PFSK-1 (cell line): ENCODE measurements around the gene ALDH9A1.

Experiments used
- POLR2AphosphoS5 ChIP-seq: IDR thresholded peaks from 2 replicates; pipeline ENCODE4 v1.6.1; 2012; ENCODE audit warnings: low read depth, mild to moderate bottlenecking, control low read depth, low read length, moderate library complexity
- SIN3A ChIP-seq: IDR thresholded peaks from 2 replicates; pipeline ENCODE4 v1.6.1; 2012; ENCODE audit warnings: mild to moderate bottlenecking, low read length, moderate library complexity, borderline replicate concordance; ENCODE audit not compliant: insufficient read depth
- TAF1 ChIP-seq: IDR thresholded peaks from 2 replicates; pipeline ENCODE4 v1.6.1; 2012; ENCODE audit warnings: low read length, control low read depth, borderline replicate concordance; ENCODE audit not compliant: insufficient read depth
- TF ChIP-seq, protein P1 (sequence below), 2 experiments: IDR thresholded peaks; 2 replicates each; pipeline versions ENCODE4 v1.6.1 to v1.8.0; 2011 to 2012; ENCODE audit warnings: low read depth in 2 of 2, low read length in 2 of 2, control low read depth in 1 of 2, inconsistent platforms in 1 of 2, mild to moderate bottlenecking in 1 of 2, moderate library complexity in 1 of 2; ENCODE audit not compliant: insufficient read depth in 1 of 2

DNA sequence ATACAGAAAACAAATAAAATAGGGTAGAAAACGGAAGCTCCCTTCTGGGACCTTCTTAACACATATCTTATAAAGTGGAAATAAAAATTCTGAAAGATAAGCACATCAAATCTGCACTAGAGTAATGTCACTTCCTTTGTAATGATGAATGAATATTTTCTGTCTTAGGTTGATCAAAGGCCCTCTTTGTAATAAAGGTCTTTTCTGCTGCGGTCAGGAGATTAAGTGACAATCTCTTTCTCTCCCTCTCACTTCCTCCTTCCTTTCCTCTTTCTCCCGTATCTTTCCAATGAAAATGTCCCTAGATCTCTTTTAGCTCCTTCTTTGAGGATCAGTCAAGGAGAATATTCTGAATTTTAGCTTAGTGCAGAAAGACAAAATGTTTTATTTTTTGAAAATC, 36.5 kb upstream of the ALDH9A1 start:
- TF ChIP-seq POLR2AphosphoS5 (no peak), TAF1 (no peak), SIN3A (no peak)
- TF ChIP-seq, protein P1, sequence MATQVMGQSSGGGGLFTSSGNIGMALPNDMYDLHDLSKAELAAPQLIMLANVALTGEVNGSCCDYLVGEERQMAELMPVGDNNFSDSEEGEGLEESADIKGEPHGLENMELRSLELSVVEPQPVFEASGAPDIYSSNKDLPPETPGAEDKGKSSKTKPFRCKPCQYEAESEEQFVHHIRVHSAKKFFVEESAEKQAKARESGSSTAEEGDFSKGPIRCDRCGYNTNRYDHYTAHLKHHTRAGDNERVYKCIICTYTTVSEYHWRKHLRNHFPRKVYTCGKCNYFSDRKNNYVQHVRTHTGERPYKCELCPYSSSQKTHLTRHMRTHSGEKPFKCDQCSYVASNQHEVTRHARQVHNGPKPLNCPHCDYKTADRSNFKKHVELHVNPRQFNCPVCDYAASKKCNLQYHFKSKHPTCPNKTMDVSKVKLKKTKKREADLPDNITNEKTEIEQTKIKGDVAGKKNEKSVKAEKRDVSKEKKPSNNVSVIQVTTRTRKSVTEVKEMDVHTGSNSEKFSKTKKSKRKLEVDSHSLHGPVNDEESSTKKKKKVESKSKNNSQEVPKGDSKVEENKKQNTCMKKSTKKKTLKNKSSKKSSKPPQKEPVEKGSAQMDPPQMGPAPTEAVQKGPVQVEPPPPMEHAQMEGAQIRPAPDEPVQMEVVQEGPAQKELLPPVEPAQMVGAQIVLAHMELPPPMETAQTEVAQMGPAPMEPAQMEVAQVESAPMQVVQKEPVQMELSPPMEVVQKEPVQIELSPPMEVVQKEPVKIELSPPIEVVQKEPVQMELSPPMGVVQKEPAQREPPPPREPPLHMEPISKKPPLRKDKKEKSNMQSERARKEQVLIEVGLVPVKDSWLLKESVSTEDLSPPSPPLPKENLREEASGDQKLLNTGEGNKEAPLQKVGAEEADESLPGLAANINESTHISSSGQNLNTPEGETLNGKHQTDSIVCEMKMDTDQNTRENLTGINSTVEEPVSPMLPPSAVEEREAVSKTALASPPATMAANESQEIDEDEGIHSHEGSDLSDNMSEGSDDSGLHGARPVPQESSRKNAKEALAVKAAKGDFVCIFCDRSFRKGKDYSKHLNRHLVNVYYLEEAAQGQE (IDR thresholded peaks at IDR 0.05; ENCODE audit: insufficient read depth in 1 of 2, low read depth in 2 of 2, low read length in 2 of 2), result no peak
